ENCODE measurements around the gene IWS1.

IWS1 gene

DNA sequence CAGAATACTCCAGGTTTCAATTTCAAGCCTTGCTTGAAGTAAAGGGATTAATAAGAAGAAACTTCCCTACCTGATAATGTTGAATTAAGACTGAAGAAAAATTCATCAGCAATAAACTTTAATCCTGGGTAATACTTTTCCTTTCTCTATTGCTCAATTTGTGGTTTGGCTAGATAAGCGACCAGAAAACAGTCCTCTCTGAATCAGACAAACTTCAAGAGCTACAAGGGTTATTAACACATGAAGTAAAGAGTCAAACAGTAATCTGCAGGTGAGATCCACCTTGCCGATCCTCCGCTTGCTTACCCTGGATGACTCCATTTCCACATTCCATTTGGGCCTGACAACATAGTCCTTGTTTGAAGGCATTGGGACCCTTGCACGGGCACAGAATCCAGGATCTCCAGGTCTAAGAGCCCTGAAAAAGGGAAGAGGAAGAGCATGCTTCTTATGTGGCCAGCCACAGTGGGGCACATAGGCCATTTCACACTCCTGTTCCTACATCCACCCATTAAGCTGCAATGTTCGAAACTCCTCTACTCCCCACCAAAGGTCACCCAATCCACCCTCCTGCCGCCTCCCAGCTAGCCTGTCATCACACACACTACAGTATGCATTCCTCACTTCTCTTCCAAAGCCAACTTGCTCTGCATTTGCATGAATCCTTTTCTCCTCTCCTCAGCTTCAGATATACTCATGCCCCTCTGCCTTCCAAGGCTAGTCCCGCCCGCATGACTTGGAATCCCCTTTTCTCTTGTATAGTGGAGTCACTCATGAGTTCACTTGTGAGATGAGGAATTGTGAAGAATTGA is 39.8 kb downstream of the IWS1 start:
- no peak for DNase-seq

DNA sequence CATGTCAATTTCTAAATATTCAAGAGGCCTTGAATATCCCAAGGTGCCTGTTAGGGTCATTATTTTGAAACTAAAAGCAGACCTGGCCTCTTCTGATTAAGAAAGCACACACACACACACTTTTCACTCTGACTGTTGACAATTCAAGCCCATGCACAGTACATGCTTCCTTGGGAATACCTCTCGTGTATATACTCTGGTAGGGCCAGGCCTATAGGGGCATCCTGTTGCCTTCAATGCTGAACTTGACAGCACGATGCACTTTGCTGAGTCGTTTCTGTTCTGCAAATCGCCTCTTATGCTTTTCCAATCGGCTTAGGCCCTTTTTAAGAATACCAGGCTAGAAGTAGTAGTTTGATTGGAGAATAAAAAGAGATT is 40.6 kb downstream of the IWS1 start:
- no peak for DNase-seq

DNA sequence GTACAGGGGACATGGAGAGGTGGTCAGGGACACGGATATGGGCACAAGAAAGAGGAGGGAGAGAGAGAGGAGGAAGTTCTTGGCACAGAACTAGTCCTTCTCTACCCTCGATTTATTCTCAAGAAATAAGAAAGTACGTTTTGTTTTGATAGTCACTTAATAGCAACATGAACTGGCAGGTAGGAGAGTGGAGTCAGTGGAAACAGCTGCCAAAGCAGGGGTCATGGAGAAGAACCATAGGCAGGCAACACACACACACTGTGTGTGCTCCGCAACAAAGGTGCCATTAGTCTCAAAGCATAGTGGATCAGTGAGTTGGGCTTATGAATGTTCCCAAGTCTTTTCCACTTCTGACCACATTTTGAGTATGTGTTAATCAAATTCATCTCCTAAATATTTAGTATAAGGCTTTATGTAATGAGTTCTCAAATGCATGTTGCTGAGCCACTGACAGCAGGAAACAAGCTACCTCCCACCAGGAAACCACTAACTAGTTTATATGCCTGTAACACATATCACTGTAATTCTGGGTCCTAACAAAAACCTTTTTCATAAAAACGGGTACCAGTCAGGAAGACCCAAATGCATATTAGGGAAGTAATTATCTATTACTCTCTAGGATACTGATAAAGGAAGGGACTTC is 41.1 kb downstream of the IWS1 start:
- no peak for DNase-seq

DNA sequence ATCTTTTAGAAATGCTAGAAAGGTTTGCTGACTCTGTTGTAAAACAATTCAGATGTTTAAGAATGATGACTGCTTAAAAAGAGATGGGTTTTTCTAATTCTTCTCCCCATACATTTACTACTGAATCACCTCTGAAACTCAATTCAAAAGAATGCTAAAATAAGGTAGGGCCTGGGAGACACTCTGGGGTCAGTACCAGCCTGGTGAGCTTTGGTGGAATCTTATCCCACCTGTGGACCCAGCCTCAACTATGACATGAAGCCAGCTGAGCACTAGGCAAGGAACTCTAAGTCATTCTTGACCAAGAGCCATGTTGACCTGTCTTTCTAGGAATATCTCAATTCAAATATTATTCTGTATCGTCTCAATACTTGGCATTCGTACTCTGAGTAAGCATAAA is 44.3 kb downstream of the IWS1 start:
- no peak for DNase-seq

DNA sequence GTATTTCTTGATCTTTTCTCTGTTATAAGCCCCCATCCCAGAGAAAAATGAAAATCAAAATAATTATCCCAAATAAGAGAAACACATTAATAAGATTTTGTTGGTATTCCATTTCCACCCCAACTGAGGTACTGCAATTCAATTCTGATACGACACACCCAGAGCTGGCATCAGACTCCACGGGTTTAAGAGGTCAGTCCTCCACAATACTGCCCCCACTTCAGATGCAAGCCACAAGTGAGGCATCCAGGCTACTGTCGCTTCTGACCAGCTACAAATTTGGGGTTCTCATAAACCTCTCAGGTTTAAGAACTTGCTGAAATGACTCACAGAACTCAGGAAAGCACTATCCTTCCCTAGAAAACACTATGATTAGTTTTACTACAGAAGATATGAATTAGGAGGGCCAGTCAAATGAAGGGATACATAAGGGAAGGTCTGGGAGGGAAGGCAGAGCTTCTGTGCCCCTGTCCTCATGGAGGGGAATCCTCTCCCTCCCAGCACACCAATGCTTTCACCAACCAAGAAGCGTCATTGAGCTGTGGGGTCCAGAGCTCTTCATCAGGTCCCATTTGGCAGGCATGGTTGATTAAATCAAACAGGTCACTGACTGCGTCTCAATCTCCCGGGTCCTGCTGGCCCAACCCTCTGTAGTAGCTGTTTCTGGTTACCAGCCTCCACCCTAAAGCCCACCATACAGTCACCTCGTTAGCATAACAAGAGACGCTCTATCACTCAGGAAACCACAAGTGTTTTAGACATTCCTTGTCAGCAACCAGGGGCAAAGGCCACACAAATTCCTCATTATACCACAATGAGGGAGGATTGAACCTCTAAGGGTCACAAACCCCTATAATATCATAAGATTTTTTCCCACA is 46.2 kb downstream of the IWS1 start:
- no peak for DNase-seq

DNA sequence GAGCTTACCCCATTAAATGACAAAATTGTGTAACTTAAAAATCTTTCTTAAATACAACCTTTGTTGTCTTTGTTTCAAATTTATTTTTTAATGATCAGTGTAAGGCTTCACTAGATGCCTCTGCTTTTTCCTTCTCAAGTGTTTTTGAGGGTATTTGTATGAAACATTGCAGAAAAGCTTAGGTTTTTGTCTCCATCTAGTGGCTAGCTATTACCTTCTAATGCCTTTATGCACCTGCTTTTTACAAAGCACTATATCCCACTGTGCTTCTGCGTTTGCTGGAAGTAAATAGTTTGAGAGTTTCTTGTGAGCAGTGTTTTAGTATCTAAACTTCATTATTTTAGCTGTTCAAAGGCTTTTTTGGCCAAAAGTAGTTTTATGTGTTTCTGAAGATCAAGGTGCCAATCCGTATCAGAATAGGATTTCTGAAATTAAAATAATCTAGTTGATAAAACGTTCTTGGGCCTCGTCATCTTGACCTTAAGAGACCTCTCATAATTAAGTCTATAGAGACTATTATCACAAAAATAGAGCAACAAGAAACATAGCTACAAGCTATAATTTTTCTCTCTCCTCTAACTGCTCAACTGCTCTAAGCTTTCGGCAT is 47.0 kb downstream of the IWS1 start:
- peak; percentile 8 to 37 for DNase-seq

DNA sequence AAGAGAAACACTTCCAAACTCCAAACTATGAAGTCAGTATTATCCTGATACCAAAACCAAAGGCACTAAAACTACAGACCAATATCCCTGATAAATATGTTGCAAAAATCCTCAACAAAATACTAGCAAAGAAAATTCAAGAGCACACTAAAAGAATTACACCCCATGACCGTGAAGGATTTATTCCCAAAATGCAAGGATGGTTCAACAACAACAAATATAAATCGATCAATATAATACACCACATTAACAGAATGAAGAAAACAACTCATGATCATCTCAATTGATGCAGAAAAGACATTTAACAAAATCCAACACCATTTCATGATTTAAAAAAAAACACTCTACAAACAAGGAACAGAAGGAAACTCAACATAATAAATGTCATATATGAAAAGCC is 50.5 kb downstream of the IWS1 start:
- no peak for DNase-seq

DNA sequence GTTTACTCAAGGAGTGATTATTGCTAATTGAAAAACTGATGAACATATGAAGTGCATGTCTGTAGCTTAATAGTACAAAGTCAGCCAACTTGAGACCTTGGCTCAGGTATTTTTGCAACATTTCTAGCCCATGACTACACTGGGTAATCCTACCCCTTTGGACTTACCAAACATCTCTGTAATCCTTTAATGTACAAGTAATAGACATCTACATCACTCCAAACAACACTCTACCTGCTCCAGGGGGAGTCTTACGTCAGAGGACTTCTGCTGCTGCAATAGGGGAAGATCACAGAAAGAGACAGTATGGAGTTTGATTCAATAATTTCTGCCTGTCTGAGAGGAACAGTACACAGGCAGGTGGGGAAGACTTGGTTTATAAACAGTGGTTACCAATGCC is 54.0 kb downstream of the IWS1 start:
- no peak for DNase-seq

DNA sequence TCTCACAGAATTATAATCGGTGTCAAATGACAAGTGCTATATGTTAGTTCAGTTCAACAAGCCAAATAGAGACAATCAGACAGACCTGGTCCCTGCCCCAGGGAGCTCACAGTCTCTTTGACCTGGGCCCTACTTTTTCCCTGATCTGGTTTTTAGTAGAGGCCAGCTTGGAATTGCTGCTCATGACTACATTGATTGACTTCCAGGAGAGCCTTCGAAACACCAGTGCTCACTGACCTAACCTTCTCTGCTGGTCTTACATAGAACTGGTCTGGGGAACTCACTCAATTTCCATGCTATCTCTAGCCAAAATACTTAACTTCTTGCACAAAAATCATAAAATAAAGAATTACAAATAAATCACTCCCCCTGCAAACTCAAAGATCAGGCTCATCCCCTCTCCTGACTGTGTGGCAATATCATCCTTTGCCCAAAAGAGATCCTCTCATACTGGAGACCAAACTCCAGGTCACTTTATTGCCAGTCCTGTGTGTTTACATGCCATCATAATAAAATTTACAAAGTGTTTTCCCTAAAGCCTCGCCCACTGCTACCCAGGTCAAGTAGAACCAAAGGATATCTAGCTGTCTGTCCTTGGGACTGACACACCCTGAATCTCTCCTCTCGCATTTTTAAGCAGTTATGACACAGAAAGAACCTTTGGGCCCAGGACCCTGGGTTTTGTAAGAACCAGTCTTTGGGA is 54.9 kb downstream of the IWS1 start:
- DNase-seq: no peak

DNA sequence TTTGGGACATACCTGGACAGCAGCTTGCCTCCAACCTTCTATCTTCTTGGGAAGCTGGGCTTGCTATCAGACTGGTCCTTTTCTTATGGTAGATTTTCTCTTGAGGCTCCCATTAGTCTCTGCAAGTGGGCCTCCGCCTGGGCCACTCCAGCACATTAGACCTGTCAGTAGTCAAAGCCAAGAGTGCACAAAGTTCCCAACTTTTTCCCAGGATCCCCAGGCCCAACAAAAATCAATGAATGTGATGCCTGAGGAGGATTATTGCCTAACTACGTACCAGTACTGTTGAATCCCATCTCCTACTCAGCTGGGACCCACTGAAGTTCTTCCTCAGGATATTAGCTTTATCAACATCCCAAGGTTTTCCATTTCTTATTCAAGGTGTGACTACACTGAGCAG is 56.3 kb downstream of the IWS1 start:
- DNase-seq: no peak

DNA sequence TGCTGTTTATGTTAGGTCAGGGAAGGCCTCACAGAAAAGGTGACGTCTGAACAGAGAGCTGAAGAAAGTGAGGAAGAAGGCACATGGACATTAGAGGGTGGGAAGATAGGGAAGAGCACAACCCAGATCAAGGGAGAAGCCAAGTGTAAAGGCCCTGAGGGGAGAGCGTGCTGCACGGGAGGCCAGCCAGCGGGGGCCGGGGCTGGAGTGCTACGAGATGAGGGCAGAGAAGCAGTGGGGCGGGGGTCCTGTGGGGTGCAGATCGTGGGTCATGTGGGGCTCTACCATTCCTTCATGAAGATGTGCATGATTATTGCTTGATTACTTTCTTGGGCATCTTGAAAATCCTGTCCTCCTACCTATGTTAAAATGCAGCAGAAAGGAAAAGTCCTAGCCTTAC is 57.2 kb downstream of the IWS1 start:
- no peak for DNase-seq

DNA sequence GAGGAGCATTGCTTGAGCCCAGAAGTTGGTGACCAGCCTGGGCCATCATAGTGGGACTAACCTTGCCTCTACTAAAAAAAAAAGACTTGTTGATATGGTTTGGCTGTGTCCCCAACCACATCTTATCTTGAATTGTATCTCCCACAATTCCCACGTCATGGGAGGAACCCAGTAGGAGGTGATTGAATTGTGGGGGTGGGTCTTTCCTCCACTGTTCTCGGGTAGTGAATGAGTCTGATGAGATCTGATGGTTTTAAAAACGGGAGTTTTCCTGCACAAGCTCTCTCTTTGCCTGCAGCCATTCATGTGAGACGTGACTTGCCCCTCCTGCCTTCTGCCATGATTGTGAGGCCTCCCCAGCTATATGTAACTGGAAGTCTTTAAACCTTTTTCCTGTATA is 61.0 kb downstream of the IWS1 start:
- no peak for DNase-seq

DNA sequence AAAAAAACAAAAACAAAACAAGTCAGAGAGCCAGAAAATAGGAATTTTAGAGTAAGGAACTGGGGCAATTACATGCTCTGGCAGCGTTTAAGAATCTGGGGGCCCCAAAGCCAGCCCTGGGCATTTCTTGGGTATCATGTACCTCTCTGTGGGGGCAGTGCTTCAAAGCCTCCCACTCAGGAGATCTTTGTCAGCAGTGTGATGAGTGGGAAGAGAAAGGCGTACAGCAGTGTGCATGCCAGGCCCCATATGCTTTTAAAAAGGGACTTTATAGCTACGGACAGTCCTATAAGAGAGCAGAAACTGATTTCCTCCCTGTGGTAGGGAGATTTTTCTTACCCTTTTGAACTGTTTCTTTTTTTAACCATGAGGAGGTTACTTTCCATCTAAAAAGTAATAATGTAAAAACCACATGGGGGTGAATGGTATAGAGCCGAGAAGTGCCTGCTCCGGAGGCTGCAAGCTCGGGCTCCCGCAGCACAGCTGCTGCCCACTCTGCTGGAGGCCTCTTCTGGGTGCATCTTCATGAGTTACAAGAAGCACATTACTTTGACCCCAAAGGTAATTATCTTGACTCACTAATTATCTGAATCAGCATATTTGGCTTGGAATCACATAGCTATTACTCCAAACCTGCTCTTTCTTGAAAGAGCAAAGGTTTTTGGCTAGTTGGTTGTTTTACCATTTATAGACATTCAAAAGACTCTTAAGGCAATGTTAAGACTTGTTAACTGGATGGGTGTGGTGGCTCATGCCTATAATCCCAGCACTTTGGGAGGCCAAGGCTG is 61.6 kb downstream of the IWS1 start:
- no peak for DNase-seq

DNA sequence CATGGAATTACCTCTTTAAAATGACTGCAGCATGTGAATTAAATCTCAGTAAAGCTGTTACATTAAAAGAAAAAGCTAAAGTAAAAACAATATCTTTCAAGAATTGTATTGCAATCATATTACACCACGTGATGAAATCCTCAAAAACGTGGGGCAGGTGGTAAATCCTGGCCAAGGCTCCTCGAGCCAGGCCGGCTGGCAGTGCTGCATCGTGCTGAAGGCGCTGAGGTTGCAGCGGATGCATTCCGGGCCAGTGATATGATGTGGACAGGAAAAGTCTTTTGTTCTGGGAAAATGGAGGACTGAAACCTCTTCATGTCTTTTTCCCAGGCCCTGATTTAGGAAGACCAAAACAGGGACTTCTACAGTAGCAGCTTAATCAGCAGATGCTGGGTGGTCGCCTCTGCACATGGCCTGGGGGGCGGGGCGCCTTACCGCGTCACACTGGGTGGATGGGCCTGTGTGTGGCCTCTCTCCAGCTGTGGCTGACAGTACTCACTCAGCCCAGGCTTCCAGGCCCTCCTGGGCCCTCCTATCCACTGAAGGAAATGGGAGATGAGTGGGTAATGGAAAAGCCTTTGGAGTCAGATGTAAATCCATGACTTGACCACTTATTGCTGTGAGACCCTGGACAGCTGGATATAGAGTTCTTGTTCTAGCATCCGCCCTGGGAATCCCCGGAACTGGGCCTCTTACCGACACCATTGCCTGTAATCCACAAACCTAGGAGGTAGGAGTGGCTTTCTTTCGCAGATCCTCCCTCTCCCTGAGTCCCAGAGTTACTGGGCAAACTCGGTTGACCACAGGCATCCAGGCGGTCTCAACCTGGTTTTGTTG is 62.9 kb downstream of the IWS1 start:
- DNase-seq: no peak

DNA sequence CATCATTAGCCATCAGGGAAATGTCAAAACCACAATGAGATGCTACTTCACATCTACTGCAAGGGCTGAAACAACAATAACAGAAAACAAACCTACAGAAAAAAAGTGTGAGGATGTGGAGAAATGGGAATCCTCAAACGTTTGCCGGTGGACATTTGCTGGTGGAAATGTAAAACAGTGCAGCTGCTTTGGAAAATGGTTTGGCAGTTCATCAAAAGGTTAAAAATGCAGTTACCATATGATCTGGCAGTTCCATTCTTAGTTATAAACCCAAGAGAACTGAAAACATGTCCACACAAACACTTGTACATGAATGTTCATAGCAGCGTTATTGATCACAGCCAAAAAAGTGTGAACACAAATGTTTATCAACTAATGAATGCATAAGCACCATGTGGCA is 63.8 kb downstream of the IWS1 start:
- no peak for DNase-seq

DNA sequence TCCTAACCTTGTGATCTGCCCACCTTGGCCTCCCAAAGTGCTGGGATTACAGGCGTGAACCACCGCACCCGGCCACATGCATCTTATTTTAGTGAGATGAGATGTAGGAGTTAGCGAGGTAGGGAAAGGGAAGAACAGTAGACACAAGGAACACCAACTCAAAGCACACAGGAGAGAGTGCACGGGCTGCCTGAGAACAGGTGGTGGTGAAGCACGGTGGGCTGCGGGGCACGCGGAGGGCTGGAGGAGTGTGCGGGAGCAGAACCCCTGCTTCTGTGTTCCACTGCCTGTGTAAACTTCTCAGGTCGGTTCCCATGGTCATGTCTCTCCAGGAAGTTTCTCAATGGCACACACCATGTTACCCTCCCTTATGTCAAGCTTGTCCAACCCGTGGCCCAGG is 69.3 kb downstream of the IWS1 start:
- no peak for DNase-seq

DNA sequence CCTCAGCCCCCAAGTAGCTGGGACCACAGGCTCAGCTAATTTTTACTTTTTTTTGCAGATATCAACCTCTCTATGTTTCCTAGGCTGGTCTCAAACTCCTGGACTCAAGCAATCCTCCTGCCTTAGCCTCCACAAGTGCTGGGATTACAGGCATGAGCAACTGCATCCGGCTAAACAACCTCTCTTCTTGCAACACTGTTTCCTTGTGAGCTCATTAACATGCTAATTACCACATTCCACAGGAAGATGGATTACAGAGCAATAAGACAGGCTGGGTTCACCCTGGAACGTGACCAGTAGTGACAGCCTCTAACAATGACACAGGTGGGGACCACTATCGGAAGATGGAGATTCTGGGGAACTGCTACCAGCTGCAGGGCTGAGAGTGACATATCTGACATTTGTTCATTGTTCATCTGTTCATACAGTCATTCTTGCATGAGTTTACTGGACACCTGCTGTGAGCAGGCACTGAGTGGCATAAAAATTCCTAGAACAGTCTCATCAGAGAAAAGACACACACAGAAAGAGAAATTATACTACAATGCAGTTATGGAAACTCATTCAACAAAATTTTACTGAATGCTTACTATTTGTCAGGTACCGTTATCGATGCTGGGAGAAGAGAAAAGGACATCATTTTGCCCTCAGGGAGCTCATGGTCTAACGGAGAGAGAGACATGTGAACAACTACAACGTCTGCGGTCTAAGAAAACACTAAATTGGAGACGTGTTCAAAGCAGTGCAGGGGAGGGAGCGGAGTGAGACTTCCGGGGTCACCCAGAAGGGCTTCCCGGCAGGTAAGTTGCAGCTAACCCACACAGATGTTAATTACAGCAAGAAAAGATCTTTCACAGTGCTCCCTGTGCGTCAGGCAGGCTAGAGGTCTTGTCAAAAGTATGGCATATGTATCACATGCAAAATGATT is 70.5 kb downstream of the IWS1 start:
- no peak for DNase-seq

DNA sequence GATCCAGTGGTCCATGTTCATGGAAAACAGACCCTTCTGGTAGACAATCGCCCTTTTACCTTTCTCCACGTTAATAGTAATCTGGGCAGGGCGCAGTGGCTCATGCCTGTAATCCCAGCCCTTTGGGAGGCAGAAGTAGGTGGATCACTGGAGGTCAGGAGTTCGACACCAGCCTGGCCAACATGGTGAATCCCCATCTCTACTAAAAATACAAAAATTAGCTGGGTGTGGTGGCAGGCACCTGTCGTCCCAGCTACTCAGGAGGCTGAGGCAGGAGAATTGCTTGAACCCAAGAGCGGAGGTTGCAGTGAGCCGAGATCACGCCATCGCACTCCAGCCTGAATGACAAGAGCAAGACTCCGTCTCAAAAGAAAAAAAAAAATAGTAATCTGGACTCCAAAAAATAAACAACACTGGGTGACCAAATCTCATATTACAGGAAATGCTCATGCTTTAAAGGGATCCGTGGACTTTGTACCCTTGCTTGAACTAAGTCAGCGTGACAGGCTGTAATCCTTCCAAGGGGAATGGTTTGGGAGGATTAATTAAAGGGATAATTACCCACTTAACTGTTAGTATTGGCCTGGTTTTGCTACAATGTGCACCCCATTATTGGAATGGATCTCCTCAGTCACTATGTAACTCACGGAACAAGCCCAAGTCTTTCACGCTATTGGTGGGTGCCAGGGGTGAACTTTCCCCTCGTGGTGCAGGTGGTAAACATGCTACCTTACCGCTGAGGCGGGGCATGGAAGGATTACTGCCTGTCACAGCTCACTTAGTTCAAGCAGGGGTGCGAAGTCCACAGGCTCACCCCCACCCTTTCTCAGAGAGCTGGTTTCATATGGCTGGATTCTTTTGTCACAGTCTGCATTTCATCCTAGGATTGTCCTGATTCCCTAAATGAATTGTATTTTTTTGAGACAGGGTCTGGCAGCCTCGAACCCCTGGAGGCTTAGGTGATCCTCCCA is 71.4 kb downstream of the IWS1 start:
- DNase-seq: no peak
